ENCODE results near the gene IRF2BPL. TPM values are rescaled to one million over a fixed set of nuclear protein-coding genes. Genes with fewer than 3 reads are reported as not detected.

The IRF2BPL gene
- total and polyA plus RNA-seq, 9 of the 15 experiments (the other 6 are each of a cell fraction or from before 2014, with no cell fraction given): 0.52 to 21.6 (median 2.5) TPM

GRCh38 chr14:77040059-77040740 lies 11.7 kb upstream of the IRF2BPL start (continued):
- TF ChIP-seq ZNF449 (CRISPR knock-in tag; IDR thresholded peaks at IDR 0.05) (no peak), BRD4 (IDR thresholded peaks at IDR 0.05) (no peak), ZNF639 (CRISPR knock-in tag; conservative IDR thresholded peaks at IDR 0.05 in 1 of 2, IDR thresholded peaks at IDR 0.05 in 1 of 2) (peak in 1 of 2 experiments; percentile 75; a peak in 2 of 4 replicates), ETV5 (CRISPR knock-in tag; IDR thresholded peaks at IDR 0.05; ENCODE audit: low read depth) (no peak), RB1 (IDR thresholded peaks at IDR 0.05; ENCODE audit: low read depth) (peak; percentile 40; the same call in 1 of the 2 replicates), RBM34 (IDR thresholded peaks at IDR 0.05; ENCODE audit: borderline replicate concordance, insufficient read depth, low read length) (no peak), ZNF146 (CRISPR knock-in tag; IDR thresholded peaks at IDR 0.05; ENCODE audit: unreplicated experiment) (no peak), LARP7 (IDR thresholded peaks at IDR 0.05) (no peak), MTA1 (IDR thresholded peaks at IDR 0.05; ENCODE audit: borderline replicate concordance) (no peak), TARDBP (IDR thresholded peaks at IDR 0.05) (no peak), ZNF57 (CRISPR knock-in tag; IDR thresholded peaks at IDR 0.05) (no peak), NUFIP1 (IDR thresholded peaks at IDR 0.05; ENCODE audit: partially characterized antibody) (no peak), DNMT1 (IDR thresholded peaks at IDR 0.05) (no peak), TCF7 (IDR thresholded peaks at IDR 0.05; ENCODE audit: borderline replicate concordance) (peak; percentile 64; the same call in 1 of the 2 replicates), PTBP1 (IDR thresholded peaks at IDR 0.05; ENCODE audit: low read depth, low read length) (no peak), ERF (CRISPR knock-in tag; IDR thresholded peaks at IDR 0.05) (no peak), NCOA2 (IDR thresholded peaks at IDR 0.05; ENCODE audit: partially characterized antibody in 2 of 2) (no peak), ARID3B (CRISPR knock-in tag; IDR thresholded peaks at IDR 0.05; ENCODE audit: borderline replicate concordance) (no peak), SREBF1 (IDR thresholded peaks at IDR 0.05; ENCODE audit: borderline replicate concordance, low read depth, low read length) (no peak), ZNF696 (CRISPR knock-in tag; conservative IDR thresholded peaks at IDR 0.05) (no peak), XRCC3 (IDR thresholded peaks at IDR 0.05) (no peak), ZNF561 (CRISPR knock-in tag; conservative IDR thresholded peaks at IDR 0.05) (no peak), BRF2 (IDR thresholded peaks at IDR 0.05; ENCODE audit: borderline replicate concordance, insufficient read depth, insufficient read length) (no peak), NRF1 (conservative IDR thresholded peaks at IDR 0.05 in 1 of 2, IDR thresholded peaks at IDR 0.05 in 1 of 2) (peak; percentile 87 to 89), HNRNPH1 (optimal IDR thresholded peaks at IDR 0.05; ENCODE audit: low read depth, low read length) (no peak)

Data from K562 (cell line).